ENCODE results near the gene PTTG1.
A peak's percentile ranks its signal among the peaks of the same experiment; 100 is the strongest.

Gene PTTG1

DNA sequence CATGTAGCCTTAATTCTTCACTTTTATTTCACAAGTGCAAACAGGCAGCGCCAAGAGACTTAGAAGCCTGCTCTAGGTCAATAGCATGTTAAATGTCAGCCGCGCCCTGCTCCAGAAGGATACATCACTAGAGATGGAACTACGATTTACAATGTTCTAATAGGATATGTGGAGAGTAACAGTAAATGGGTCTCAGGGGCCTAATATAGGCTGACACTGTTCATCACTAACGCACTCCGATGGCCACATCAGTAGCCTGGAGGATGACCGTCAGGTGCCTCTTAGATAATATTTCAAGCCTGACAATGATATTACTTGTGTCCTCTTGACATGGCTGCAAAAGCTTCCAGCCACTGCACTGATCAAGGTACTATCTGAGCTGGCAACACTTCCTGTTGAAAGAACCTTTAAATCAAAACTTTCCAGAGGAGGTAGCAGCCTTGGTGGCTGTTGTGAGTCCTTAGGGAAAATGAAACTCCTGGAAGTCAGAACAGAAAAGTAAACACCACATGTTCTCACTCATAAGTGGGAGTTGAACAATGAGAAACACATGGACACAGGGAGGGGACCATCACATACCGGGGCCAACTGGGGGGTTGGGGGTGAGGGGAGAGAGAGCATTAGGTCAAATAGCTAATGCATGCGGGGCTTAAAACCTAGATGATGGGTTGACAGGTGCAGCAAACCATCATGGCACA, 35.0 kb downstream of the PTTG1 start:
- DNase-seq = no peak

DNA sequence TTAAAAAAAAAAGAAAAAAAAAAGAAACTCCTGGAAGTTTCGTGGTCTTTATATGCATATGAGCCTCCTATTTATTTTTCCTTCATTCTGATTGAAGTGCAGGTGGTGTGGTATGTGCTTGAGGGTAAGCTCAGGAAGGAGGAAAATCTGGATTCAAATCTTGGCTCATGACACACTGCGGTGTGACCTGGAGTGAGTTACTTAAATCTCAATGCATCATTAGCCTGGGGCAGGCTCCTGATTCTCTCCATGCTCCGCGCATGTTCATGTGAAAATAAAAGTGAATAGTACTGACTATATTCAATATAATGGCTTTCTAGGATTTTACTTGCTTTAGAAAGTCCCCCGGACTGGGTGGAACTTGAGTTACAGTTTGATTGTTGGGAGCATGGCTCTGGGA, 35.6 kb downstream of the PTTG1 start:
- no peak for DNase-seq

DNA sequence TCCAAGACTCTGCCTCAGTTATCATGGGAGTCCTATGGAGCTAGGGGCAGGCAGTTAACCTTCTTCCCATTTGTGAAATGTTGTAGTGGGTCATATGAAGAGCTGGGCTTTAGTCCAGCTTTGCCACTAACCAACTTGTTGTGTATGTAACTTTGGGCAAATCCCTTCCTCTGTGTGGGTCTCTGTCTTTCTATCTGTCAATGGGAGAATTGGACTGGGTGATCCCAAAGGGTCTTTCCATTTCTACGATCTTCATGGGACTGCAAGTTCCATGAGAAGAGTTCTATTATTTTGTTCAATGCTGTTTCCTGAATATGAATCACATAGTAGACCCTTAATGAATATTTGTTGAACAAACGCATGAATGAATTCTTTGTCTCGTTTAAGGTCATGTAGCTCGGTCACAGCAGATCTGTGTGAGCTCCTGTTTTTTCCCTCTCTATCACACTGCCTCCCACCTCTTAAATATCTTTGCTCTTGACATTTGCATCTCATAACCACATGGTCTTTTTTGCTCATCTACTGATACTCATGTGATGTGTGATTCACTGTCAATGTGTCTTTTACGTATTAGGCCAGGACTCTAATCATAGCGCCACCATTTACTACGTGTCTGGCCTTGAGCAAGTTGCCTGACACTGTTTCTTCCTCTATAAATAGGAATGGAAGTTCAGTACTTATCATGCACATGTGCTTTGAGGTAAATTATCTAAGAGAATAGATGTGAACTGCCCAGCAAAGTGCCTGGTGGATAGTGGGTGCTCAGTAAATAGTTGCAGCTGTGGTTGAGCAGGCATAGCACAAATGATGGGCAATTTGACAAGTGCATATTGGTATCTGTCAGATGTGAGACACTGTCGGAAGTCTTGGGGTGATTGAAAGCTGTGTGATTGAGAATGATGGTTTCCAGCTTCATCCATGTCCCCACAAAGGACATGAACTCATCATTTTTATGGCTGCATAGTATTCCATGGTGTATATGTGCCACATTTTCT, 37.4 kb downstream of the PTTG1 start:
- DNase-seq = no peak

DNA sequence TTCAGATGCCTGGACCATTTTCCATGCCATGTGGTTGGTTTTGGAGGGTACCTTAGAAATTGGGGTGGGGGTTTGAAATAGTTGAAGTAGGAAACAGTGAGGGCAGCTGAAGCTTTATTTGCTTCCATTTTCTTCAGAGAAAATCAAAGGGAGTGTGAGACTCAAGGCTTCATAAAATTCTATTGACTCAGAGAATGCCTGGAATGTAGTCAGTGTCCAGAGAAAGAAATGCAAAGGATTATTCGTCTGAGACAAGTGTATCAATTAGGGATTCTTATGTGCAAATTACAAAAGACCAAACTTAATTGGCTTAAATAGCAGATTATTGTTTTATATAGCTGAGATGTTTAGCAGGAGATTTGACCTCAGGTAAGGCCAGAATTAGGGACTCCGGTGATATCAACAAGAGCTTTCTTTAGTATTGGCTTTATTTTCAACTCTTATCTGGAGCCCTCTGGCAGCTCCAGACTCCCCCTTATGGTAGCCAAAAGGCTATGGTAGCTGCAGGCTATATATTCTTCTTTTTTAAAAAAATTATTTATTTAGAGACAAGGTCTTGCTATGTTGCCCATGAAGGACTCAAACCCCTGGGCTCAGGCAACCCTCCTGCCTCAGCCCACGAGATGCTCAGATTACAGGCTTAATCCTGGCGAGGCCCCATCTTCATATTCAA, 38.9 kb downstream of the PTTG1 start:
- DNase-seq = no peak

DNA sequence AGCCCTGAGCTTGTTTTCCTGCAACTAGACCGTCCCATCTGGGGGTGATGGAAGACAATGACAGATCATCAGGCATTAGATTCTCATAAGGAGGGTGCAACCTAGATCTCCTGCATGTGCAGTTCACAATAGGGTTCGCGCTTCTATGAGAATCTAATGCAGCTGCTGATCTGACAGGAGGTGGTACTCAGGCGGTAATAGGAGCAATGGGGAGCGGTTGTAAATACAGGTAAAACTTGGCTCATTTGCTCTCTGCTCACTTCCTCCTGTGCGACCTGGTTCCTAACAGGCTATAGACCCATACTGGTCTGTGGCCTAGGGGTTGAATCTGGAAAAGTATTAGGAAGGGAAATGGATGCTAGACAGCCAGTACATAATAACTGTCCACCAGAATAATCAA, 39.7 kb downstream of the PTTG1 start:
- DNase-seq = no peak

DNA sequence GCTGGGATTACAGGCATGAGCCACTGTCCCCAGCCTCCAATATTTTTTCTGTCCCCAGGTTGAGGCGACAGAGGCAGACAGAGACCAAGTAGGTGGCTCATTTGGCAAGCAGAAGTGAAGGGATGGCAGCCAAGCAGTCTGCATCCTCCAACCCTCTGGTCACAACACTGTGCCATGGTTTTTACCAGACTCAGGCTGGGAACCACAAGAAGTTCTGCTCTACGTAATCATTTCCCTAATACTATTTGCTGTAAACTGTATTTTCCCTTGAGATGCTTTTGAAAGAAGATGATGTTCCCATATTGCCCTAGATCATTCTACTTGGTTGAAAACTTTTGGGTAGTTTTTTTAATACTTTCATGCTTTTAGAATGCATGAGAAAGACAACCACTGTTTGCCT, 40.5 kb downstream of the PTTG1 start:
- DNase-seq = no peak

DNA sequence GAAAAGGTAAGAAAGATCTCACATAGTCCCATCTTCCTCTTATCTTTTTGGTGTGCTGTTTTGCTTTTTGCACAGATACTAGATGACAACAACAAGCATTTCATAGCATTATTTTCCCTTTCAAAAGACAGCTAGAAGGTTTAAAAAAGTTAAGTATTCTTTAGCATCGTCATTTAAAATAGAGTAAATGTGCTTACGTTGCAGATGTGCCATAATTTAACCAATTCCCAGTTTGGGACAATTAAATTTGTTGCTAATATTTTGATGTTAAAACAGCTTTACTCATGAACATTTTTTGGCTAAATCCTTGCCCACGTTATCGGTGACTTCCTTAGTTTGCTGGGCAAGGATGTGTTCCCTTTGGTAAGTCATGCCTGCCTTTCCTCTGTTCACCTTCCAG, 41.6 kb downstream of the PTTG1 start:
- no peak for DNase-seq

DNA sequence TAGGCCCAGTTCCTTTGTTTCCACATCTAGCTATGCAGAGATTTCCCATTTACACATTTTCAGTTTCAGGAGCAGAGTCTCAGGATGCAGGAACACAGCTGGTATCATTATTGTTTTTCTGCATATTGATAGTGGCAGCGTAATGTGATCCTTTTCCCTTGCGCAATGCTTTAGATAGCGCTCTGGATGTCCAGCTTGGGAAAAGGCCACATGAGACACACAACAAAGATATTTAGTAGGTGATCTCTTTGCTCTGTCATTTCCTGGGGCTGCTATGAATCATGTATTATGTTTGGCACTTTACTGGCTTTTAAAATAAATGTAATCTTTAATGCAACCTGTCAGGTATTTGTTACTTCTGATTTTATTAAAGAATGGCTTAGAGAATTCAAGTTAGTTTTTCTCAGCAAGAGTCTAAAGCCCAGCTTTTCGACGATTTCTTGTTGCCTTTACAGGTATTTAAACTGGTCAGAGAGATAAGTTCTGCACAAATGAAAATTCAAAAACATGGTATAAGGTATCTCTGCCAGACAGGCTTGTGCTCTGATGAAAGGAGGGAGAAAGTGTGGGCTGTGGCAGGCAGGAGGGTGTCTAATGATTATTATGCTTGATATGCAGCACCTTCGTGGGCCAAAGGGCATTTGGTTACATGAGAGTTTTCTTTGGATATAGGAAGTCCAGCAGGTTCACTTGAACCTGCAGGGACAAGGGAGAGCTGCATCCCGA, 42.2 kb downstream of the PTTG1 start:
- no peak for DNase-seq

DNA sequence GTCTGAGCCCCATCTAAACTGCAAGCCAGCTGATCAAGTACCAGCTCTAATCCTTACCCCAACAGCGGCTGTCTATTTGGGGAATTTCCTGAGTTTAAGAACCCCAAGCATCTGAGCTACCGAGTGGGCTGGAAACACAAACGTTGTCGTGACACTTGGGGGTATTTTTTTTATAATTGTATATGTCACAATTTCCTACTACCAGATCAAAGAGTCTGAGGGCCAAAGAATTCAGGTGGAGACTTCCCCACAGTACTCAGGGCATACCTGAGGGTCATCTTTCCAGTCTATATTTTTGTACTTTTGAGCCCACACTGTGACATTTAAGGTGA, 42.8 kb downstream of the PTTG1 start:
- no peak for DNase-seq

DNA sequence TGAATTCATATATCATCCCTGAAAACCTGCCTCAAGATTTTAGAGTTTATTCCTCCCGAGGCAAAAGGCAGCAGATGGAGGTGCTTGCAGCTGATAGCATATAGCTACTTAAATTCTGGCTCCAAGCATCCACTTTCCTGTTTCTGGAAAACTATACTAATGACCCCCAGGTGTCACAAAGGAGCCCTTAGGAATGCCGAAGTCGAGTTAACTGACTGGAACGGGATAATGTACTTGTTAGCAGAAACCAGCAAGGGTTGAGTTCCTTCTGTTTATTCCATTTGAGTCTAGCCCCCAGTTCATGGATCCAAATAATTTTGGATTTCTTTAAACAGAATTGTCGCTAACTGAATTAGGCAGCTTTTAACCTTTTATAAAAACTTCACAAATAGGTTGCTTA, 44.5 kb downstream of the PTTG1 start:
- no peak for DNase-seq

DNA sequence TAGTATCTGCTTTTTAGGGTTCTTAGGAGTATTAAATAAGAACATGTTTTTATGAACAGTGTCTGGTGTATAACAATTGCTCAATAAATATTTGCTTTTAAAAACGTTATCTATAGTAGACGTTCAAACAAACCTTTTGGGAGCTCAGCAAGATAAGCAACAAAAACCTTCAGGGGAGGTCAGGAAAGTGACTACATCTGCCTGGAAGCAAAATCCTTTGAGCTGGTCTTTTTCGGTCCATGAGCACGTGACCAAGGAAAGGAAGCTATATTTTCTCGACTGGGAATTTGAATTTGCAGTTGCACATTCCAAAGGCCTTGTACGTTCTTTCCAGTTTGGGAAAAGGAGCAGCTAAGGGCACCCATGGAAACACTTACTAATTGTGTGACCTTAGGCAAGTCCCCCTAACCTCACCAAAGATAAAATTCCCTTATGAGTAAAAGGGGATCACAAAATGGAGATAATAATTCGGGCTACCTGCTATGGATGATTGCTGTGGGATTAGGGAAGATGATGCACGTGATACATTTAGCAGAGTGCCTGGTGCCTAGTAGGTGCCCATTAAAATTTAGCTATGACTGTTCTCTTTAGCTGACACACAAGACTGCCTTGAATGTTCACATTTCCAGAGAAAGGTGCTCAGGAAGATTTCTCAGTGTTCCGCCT, 45.4 kb downstream of the PTTG1 start:
- DNase-seq = no peak

DNA sequence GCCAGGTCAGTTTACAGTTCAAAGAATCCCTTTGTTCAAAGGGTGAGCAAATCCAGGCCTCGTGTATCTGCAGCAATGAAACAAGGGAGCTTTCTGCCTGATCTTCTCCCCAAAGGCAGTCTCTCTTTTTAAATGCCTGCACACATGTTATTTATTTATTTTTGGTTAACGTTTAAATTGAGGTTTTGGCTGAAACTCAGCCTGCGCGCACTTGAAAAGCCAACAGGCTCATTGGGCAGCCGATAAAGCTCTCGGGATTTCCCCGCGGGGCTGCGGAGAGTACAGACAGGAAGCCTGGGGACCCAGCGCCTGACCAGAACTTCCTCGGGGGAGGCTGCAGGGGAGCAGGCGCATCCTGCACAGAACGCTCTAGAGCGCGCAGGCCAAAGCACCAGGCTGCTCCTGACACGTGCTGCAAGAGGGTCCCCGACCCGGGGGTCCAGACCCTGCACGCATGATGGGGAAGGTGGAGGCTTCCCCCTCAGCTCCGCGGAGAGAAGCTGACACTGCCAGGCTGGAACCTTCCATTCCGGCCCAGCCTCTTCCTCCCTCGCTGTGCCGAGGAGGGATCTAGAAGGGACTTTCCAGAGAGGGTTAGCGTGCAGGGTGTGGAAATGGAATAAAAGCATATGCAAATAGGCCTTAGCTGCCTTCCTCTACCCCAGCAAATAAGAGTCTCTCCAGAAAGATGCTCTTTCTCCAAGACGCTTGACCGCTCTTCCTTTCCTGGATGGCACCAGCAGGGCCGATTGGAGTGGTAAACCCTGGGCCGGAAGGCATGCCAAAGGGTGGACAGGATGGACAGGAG, 46.1 kb downstream of the PTTG1 start:
- DNase-seq = peak; percentile 79

DNA sequence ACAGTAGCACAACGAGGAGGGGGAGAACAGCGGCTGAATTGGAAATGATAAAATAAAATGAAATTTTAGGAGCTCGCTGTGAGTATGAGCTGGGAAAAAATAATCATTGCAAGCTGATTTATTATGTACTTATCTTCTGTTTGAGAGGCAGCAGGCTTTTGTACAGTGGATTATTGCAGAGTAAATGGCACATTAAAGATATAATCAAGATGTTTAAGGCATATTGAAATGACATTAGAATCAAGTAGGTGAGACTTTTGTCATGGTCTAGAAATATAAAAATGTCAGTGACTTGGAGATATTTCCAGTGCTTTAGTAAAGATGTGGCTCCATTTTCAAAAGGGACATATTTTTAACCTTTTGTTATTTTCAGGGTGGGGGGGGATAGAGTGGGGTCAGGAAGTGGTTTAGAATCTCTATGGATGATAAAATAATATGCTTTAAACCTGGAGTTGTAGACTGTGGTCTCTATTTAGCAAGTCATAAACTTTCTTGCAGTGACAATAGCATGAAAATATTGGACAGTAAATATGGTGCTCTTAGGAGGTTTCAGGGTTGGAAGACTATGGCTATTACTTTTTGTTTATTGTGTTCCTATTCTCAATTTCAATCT, 46.8 kb downstream of the PTTG1 start:
- no peak for DNase-seq

DNA sequence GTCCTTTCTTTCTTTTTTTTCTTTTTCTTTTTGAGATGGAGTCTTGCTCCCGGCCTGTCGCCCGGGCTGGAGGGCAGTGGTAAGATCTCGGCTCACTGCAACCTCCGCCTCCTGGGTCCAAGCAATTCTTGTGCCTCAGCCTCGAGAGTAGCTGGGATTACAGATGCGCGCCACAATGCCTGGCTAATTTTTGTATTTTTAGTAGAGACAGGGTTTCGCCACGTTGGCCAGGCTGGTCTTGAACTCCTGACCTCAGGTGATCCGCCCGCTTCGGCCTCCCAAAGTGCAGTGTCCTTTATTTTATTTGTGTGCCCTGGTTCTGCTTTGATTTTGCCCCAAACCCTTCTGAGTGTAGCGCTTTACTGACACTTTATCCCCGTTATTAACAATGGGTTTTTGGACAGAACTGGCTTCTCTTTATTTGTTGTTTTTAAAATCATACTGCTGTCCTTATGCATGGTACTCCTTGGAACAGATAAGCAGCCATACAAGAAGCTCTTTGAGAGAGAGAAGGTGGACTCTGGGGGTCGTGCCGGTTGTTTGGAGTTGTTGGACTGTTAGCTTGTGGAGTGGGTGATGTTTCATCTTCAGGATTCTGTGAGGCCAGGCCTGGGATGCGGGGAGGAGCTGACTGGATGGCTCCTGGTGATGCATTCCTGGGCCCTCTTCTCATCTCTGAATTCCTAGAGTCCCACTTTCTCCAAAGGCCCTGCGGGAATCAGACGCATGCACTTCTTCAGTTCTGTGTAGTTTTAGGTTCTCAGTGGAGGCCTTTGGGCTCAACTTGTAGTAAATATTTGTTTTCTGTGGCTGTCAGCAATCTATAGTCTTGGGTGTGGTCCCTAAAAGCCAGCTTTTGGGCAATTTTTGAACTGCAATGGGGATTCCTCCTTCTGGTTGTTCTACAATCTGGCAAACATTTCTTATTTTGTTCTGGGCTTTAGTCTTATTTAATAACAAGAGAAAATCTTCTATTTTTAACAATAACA, 47.8 kb downstream of the PTTG1 start:
- DNase-seq = no peak

DNA sequence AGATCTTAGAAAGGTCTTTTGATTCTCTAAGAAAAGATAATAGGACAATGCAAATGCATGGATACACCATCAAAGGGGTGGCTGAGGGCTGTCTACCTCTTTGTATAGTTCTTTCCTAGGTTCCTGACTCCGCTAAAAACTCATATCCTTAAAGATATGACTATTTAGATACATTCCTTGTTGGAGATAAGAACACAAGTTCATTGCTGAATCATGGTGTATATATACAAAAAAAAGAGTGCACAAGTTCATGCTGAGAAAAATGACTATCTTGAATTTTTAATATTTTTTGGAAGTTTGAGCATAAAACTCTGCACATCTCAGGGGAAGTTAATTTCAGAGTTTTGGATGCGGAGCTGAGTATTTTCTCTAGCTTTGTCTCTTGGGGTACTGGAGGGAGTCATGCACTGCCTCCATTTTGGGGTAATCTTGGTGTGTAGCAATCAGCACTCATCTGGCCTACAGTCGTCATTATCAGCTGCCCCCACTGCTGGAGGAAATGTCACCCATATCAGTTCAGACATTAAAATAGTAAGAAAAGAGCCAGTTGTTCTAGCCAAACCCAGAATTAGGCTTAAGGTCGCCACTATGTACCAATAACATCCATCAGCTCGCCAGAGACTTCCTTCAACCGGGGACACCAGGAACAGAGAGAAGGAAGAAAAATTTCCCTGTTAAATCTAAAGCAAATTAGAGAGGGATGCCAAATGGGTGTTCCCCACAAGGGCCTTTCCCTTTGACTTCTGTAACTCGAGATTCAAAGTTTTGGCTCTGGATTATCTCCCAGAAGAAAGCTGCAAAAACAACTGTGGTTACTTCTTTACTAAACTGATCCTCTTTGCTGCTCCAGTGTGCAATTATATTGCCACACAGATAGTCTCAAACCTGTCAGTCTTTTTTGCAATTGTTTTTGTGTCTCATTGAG, 49.0 kb downstream of the PTTG1 start:
- DNase-seq = no peak

DNA sequence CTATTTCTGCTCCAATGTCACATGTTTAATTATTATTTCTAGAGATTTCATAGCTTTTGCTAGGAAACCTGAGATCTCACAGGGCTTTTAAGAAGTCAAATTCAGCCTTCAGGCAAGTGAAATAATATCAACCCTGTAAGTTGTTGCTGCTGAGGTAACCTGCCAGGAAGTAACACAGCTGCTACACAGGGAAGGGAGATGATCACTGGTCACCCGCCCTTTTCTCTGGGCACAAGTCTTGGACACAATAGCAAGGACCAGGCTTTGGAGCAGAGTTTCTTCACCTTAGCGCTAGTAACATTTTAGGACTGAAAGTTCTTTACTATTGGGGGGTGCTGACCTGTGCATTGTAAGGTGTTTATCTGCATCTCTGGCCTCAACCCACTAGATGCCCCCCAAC, 50.1 kb downstream of the PTTG1 start:
- no peak for DNase-seq

DNA sequence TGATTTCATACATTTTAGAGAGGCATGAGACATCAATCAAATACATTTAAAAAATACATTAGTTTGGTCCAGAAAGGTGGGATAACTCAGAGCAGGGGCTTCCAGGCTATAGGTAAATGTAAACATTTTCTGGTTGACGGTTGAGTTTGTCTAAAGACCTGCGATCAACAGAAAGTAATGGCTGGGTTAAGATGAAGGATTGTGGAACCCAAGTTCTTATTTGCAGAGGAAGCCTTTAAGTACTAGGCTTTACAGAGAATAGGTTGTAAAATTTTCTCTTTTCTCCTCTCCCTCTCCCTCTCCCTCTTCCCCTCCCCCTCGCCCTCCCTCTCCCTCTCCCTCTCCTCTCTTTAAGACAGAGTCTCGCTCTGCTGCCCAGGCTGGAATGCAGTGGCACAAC, 50.8 kb downstream of the PTTG1 start:
- no peak for DNase-seq

DNA sequence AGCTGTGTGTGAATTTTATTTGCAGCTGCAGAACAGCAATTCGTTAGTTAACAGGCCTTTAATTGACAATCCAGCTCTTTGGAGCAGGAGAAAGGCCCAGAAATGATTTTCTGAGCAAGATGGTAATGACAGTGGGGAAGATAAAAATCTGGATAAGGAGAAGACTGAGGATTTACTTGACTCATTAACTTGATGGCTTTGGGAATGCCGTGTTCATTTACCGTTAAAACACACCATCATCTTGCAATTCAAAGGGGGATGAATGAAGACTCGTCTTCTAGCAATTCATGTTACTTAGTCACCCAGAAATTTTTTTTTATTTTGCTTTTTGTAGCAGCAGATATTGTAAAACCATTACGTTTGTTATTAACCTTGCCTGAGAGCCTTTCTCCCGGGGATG, 52.0 kb downstream of the PTTG1 start:
- DNase-seq = no peak

DNA sequence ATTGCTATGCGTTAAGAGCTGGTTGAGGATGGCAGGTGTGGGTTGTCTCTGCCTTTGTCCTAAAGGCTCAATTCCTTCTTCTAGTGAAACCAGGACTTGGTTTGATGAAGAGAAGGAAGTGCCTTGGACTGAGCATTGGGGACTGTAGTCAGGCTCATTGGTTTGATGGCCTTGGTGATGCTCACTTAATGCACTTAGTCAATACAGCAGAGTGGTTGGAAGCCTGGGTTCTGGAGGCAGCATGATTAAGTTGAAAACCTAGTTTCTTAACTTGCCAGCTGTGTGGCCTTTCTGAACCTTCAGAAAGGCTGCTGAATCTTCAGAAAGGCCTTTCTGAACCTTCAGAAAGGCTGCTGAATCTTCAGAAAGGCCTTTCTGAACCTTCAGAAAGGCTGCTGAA, 52.4 kb downstream of the PTTG1 start:
- DNase-seq = no peak

Measured in stimulated activated naive CD4-positive, alpha-beta T cell treated with Interleukin-2 at 50 U/mL for 16 hours (primary cell).